Spinal cord (tissue), 10 donors: ENCODE data around the gene FN1. TPM values are rescaled to one million over a fixed set of nuclear protein-coding genes. Genes with fewer than 3 reads are reported as not detected.
"Not testable (repeated sequence)": the region's sequence is repeated elsewhere in the genome, so short reads cannot be mapped to it uniquely, and the experiment has no call there.

Experiments
- DNase-seq, 6 donors: peaks; one replicate each; pipeline versions ENCODE4 v3.0.0 to v3.0.0-alpha.2; 2013 to 2015; ENCODE audit warnings: low spot score in 6 of 6, low read depth in 4 of 6
- H3K27ac ChIP-seq: one replicate; pipeline ENCODE4 v1.5.1; 2013; ENCODE audit warnings: low read depth, low read length, control low read depth
- H3K27me3 ChIP-seq: one replicate; pipeline ENCODE4 v1.6.1; 2013; ENCODE audit warnings: low read length; ENCODE audit not compliant: control insufficient read depth, insufficient read depth
- H3K36me3 ChIP-seq: one replicate; pipeline ENCODE4 v1.6.1; 2013; ENCODE audit warnings: low read length; ENCODE audit not compliant: control insufficient read depth, insufficient read depth
- H3K4me1 ChIP-seq: one replicate; pipeline ENCODE4 v1.6.1; 2013; ENCODE audit warnings: low read length; ENCODE audit not compliant: control insufficient read depth, insufficient read depth
- H3K4me3 ChIP-seq: one replicate; pipeline ENCODE4 v1.5.1; 2013; ENCODE audit warnings: low read depth, low read length, control low read depth
- H3K9me3 ChIP-seq: one replicate; pipeline ENCODE4 v1.6.1; 2013; ENCODE audit warnings: low read length; ENCODE audit not compliant: control insufficient read depth, insufficient read depth
- WGBS: methylation state at CpG from one replicate; pipeline ENCODE4 v1.1.5; 2013; ENCODE audit warnings: missing lambda C conversion rate; ENCODE audit not compliant: insufficient coverage; 5-methylcytosine and 5-hydroxymethylcytosine counted together
- polyA plus RNA-seq, 2 donors: library from polyadenylated mRNA; unstranded; fragments of 120-200 nt; gene quantifications; one replicate each; pipeline ENCODE4 v1.2.1, GENCODE V29; 2013; ENCODE audit not compliant: insufficient read length in 2 of 2
- total RNA-seq, 2 donors: library from RNA; depleted of rRNA in 1 of 2; stranded (reverse); fragments of 120-200 nt in 1 of 2; fragments of >200 nt in 1 of 2; gene quantifications; one replicate each; pipeline versions ENCODE4 v1.2.3 to v1.2.4, GENCODE V29; 2013 to 2014
- donor health status: healthy.

Gene FN1
- total and polyA plus RNA-seq, 4 donors: 281 to 1,973 (median 522) TPM

DNA sequence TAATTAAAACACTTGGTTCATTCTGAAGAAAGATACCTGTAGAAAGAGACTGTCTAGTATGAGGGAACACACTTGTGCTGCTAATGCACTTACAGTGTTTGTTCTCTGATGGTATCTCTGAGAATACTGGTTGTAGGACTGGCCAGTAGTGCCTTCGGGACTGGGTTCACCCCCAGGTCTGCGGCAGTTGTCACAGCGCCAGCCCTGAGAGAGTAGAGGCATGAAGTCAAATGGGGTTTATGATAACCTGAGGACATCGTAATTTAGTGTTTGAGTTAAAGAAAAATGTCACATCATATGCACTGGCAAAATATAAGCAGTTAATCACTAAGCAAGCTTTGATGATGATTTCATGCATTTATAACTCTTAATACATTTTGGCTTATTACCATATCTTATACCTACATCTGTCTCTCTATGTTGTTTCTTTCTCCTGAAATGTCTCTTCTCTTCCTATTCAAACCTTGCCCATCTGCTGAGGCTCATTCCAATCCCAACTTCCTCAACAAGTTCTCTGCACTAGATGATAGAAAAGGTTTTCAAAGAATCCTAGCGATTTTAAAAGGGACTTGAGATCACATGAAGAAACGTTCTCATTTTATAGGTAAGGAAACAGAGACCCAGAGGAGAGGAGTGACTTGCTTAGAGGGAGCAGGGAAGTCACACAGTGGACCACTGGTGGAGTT lies 73.8 kb downstream of the FN1 start:
- 90% methylated on average over 4 of the region's 6 CpGs for WGBS
- DNase-seq: no peak
- Histone ChIP-seq H3K27me3 (no peaks in the 10 kb centered on the region), H3K4me1 (no peaks in the 10 kb centered on the region), H3K27ac (no peak overlapping the region), H3K36me3 (peaks cover 10% of the 10 kb centered on the region), H3K4me3 (no peak overlapping the region), H3K9me3 (no peaks in the 10 kb centered on the region)

DNA sequence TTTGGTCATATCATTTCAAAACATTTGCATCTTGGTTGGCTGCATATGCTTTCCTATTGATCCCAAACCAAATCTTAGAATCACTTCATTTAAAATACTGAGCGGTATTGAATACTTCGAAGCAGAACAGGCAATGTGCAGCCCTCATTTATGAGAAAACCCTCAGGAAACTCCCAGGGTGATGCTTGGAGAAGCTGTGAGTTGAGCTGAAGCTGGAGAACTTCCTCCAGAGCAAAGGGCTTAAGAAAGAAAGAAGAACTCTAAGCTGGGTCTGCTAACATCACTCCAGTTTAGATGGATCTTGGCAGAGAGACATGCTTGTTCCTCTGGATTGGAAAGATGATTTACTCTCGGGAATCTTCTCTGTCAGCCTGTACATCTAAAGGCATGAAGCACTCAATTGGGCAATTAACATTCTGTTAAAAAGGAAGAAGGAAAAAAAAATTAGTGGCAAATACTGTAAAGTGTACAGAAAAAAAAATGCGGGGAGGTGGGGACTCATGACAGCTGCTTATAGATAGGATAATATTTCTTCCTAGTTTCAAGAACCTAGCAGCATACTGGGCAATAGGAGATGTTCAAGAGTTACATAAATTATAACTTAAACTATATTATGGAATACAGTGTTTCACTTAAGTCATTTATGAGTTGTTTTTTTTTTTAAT lies 74.5 kb downstream of the FN1 start:
- Histone ChIP-seq H3K4me1 (no peaks in the 10 kb centered on the region), H3K4me3 (no peak overlapping the region), H3K36me3 (peaks cover 10% of the 10 kb centered on the region), H3K27ac (no peak overlapping the region), H3K27me3 (no peaks in the 10 kb centered on the region), H3K9me3 (no peaks in the 10 kb centered on the region)
- WGBS: no CpG with 5 or more reads among the region's 4 CpGs
- no peak for DNase-seq

DNA sequence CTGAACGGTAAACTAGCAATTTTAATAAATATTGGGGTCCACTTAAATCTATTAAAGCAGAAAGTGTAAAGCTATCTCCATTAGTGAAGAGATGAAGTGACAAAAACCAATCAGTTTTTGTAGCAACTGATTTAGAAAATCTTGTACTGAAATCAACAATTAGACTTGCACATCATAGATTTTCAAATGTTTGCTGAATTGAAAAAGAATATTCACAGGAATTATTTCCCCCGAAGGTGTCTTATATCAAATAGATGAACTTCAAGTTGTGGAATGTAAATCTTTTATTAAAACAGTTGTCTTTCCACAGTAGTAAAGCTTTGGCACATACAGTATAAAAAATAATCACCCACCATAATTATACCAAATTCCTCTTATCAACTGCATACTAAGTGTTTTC lies 75.3 kb downstream of the FN1 start:
- no CpG with 5 or more reads among the region's 2 CpGs for whole genome bisulfite sequencing
- peaks cover 10% of the 10 kb centered on the region for H3K36me3 ChIP-seq

DNA sequence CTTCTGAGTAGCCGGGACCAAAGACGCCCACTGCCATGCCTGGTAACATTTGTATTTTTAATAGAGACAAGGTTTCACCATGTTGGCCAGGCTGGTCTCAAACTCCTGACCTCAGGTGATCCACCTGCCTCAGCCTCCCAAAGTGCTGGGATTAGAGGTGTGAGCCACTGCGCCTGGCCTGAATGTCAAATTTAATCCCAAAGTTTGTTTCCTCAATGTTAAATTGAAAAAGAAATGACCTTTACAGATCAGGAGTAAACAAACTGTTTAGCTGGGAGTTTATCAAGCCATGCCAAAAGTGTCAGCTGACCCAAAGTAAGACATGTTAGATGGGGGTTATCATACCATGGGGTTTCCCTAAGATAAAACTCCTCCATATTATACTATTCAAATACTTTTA lies 75.8 kb downstream of the FN1 start:
- H3K4me1 ChIP-seq, H3K9me3 ChIP-seq, DNase-seq, H3K27ac ChIP-seq, H3K27me3 ChIP-seq, H3K4me3 ChIP-seq: not testable (repeated sequence)
- no CpG with 5 or more reads among the region's 3 CpGs for WGBS
- peaks cover 10% of the 10 kb centered on the region for H3K36me3 ChIP-seq

More for the DNA sequence above, 75.3 kb downstream of the FN1 start:
- no peak for DNase-seq
- H3K27me3 ChIP-seq: no peaks in the 10 kb centered on the region
- no peaks in the 10 kb centered on the region for H3K4me1 ChIP-seq
- no peak overlapping the region for H3K27ac ChIP-seq
- H3K9me3 ChIP-seq: no peaks in the 10 kb centered on the region
- no peak overlapping the region for H3K4me3 ChIP-seq

DNA sequence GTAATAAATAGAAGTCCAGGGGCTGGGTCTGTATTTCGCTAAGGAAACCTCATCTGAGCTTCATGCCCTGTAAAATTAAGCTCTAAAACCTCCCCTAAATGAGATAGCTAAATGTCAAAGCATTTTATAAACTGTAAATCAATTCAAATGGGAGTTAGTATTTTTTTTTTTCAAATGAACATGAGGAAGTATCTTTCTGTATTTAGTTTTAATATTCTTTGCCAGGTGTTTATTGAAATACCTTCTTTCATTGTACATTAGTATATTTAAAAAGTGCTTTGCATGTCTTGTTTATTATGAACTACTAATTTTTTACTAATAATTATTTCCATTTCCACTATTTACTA lies 76.3 kb downstream of the FN1 start:
- no CpG with 5 or more reads among the region's 1 CpG for WGBS
- Histone ChIP-seq H3K9me3 (no peaks in the 10 kb centered on the region), H3K27ac (no peak overlapping the region)

DNA sequence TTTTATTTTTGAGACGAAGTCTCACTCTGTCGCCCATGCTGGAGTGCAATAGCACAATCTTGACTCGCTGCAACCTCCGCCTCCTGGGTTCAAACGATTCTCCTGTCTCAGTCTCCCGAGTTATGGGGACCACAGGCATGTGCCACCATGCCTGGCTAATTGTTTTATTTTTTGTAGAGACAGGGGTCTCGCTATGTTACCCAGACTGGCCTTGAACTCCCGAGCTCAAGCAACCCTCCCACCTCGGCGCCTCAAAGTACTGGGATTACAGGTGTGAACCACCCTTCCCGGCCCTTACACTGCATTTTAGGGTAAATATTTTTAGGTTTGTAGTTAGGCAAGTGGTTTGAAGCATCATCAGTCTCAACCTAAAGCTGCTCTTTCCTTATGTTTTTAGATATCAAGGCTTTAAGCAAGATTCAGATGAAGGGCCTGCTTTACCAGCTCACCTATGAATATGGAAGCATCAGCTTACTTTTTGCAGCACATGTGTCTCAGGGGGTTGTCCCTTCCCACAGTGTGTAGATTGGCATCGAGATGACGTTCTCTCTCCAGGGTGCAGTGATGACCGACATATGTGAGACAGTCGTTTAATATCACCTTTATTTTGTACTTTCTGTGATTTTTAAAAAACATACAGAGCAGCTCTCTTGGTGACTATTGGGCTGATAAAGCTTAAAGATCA lies 76.8 kb downstream of the FN1 start:
- H3K27me3 ChIP-seq: no peaks in the 10 kb centered on the region
- peaks cover 10% of the 10 kb centered on the region for H3K36me3 ChIP-seq
- DNase-seq: no peak
- H3K4me1 ChIP-seq: no peaks in the 10 kb centered on the region
- no peak overlapping the region for H3K27ac ChIP-seq
- no peaks in the 10 kb centered on the region for H3K9me3 ChIP-seq
- no peak overlapping the region for H3K4me3 ChIP-seq
- 92% methylated on average over 6 of the region's 15 CpGs for WGBS

More for the DNA sequence above, 76.3 kb downstream of the FN1 start:
- DNase-seq: no peak
- H3K4me1 ChIP-seq: no peaks in the 10 kb centered on the region
- peaks cover 10% of the 10 kb centered on the region for H3K36me3 ChIP-seq
- H3K4me3 ChIP-seq: no peak overlapping the region
- no peaks in the 10 kb centered on the region for H3K27me3 ChIP-seq

DNA sequence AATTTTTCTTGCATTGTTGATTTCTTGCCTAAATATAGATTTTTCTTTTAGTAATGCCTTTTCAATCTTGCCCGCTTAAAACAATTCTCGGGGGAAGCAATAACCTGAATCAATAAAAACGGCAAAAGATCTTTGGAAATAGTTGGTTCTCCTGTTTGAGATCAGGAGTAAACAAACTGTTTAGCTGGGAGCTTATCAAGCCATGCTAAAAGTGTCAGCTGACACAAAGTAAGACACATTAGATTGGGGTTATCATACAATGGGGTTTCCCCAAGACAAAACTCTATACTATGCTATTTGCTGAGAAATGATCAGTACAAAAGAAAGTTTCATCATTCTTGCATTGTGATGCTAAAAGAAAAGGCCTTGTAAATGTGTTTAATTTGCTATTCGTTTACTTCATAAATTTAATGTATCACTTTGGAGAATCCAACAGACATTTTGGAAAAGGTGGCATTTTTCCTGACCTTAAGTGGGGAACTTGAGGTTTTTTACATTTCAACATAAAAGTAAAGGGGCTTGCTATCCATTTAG lies 77.5 kb downstream of the FN1 start:
- 93% methylated on average over 3 of the region's 4 CpGs for WGBS
- peak in 1 of 6 donors; percentile 5 for DNase-seq
- H3K4me3 ChIP-seq: no peak overlapping the region

DNA sequence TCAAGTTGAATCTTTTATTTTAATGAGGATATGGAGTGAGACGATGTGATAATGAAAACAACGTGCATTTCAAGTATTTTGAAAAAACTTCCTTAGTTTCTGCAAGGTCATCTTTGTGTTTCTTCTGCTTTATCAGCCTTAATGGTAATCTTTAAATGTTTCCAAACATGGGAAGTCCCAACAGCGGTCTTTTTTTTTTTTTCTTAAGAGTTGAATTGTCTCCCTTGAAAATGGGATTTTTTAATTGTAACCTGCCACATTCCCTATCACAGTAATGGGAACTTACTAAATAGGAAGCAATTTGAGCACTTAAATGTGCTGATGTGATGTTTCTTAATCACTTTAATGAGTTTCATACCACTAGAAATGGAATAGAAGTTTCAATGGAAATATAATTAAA lies 78.2 kb downstream of the FN1 start:
- Histone ChIP-seq H3K27ac (no peak overlapping the region), H3K9me3 (no peaks in the 10 kb centered on the region), H3K4me1 (no peaks in the 10 kb centered on the region), H3K27me3 (no peaks in the 10 kb centered on the region), H3K36me3 (peaks cover 4% of the 10 kb centered on the region), H3K4me3 (no peak overlapping the region)
- no CpG with 5 or more reads among the region's 3 CpGs for WGBS
- peak in 1 of 6 donors; percentile 68 for DNase-seq

More for the DNA sequence above, 77.5 kb downstream of the FN1 start:
- Histone ChIP-seq H3K9me3 (no peaks in the 10 kb centered on the region), H3K27ac (no peak overlapping the region), H3K36me3 (peaks cover 9% of the 10 kb centered on the region), H3K27me3 (no peaks in the 10 kb centered on the region), H3K4me1 (no peaks in the 10 kb centered on the region)

DNA sequence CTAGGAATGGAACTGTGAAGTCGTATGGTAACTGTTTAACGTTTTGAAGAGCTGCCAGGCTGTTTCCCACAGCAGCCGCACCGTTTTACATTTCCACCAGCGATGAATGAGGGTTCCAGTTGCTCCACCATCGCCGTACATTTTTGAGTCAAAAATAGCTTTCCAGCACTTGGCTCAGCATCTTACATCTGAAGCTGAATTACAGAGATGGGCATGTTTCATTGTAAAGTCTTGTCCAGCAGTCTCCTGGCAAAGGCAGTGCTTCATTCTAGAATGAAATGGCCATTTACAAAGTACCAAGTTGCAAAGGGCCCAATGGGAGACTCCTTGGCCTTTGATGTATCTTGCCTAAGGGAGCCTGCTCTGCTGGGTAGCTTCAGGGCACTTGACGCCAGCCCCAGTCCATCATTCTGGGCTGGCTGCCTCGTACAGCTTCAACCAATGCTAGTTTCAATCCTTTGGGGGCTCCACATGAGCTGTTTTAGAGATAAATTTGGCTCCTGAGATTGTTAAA lies 78.9 kb downstream of the FN1 start:
- Histone ChIP-seq H3K36me3 (no peaks in the 10 kb centered on the region), H3K4me3 (no peak overlapping the region), H3K4me1 (no peaks in the 10 kb centered on the region), H3K27me3 (no peaks in the 10 kb centered on the region), H3K9me3 (no peaks in the 10 kb centered on the region), H3K27ac (no peak overlapping the region)
- DNase-seq: peak in 1 of 6 donors; percentile 7
- 83% methylated on average over 9 of the region's 9 CpGs for whole genome bisulfite sequencing
